ENCODE results near the gene PSMD8. TPM values are rescaled to one million over a fixed set of nuclear protein-coding genes. Genes with fewer than 3 reads are reported as not detected.

PSMD8 gene
- total RNA-seq, 2 experiments from 2014 or later, result 169 to 238 TPM

DNA sequence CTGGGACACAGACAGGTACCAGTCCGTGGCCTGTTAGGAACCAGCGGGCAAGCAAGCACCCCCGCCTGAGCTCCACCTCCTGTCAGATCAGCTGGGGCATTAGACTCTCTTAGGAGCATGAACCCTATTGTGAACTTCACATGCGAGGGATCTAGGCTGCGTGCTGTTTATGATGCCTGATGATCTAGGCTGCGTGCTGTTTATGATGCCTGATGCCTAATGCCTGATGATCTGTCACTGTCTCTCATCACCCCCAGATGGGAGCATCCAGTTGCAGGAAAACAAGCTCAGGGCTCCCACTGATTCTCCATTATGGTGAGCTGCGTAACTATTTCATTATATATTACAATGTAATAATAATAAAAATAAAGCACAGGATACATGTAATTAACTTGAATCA, 48.1 kb downstream of the PSMD8 start:
- no TSS peak for BruUV-seq (replicated peaks)
- CTCF ChIA-PET (ENCODE audit: unreplicated experiment), result no interaction called here

GRCh38 chr19:38424272-38424671, 49.9 kb downstream of the PSMD8 start:
- no peaks in the 10 kb centered on the region for H4K20me1 ChIP-seq (ENCODE audit: insufficient read depth, low read length)
- TF ChIP-seq CTCF (conservative IDR thresholded peaks at IDR 0.05; ENCODE audit: low read length) (no peak), EZH2phosphoT487 (IDR thresholded peaks at IDR 0.05; ENCODE audit: borderline replicate concordance, low read depth, low read length) (no peak)
- H2AFZ ChIP-seq (ENCODE audit: low read length), result no peak overlapping the region
- no peak overlapping the region for H3K4me3 ChIP-seq (ENCODE audit: low read depth, low read length, poor library complexity, severe bottlenecking)
- no peaks in the 10 kb centered on the region for H3K36me3 ChIP-seq (ENCODE audit: insufficient read depth, low read length)
- H3K9me3 ChIP-seq (ENCODE audit: low read length), result no peaks in the 10 kb centered on the region
- intact Hi-C loops (cut with micrococcal nuclease; ENCODE audit: unreplicated experiment), result no loop called here
- H3K4me2 ChIP-seq (ENCODE audit: low read length), result no peak overlapping the region
- no peaks in the 10 kb centered on the region for H3K4me1 ChIP-seq (ENCODE audit: insufficient read depth, low read length, poor library complexity, severe bottlenecking)
- H3K27ac ChIP-seq (ENCODE audit: low read depth, low read length, poor library complexity, severe bottlenecking), result no peak overlapping the region
- no peaks in the 10 kb centered on the region for H3K79me2 ChIP-seq (ENCODE audit: insufficient read depth, low read depth, low read length)
- ChIA-PET POLR2A (interaction anchor here (0.7 kb wide), 2 partner anchors 157 to 282 kb away, joined by 4 read pairs; no protein-coding TSS in a partner anchor), CTCF (ENCODE audit: unreplicated experiment) (no interaction called here)
- BruUV-seq (replicated peaks), result no TSS peak
- H3K9me2 ChIP-seq (ENCODE audit: insufficient read depth, low read length), result no peaks in the 10 kb centered on the region
- DNase-seq (ENCODE audit: low spot score), result no peak

More for the DNA sequence above, 48.1 kb downstream of the PSMD8 start:
- H3K9me3 ChIP-seq (ENCODE audit: low read length), result no peaks in the 10 kb centered on the region
- peaks cover 8% of the 10 kb centered on the region for H3K4me1 ChIP-seq (ENCODE audit: insufficient read depth, low read length, poor library complexity, severe bottlenecking)
- no peak overlapping the region for H3K4me3 ChIP-seq (ENCODE audit: low read depth, low read length, poor library complexity, severe bottlenecking)
- no peaks in the 10 kb centered on the region for H3K79me2 ChIP-seq (ENCODE audit: insufficient read depth, low read depth, low read length)
- no peak for TF ChIP-seq CTCF (conservative IDR thresholded peaks at IDR 0.05; ENCODE audit: low read length)
- no peak for TF ChIP-seq EZH2phosphoT487 (IDR thresholded peaks at IDR 0.05; ENCODE audit: borderline replicate concordance, low read depth, low read length)
- H3K27ac ChIP-seq (ENCODE audit: low read depth, low read length, poor library complexity, severe bottlenecking), result no peak overlapping the region
- H4K20me1 ChIP-seq (ENCODE audit: insufficient read depth, low read length), result no peaks in the 10 kb centered on the region
- no peak overlapping the region for H2AFZ ChIP-seq (ENCODE audit: low read length)
- DNase-seq (ENCODE audit: low spot score), result no peak
- intact Hi-C loops (cut with micrococcal nuclease; ENCODE audit: unreplicated experiment), result no loop called here
- H3K36me3 ChIP-seq (ENCODE audit: insufficient read depth, low read length), result no peaks in the 10 kb centered on the region
- POLR2A ChIA-PET, result no interaction called here
- H3K4me2 ChIP-seq (ENCODE audit: low read length), result no peak overlapping the region
- H3K9me2 ChIP-seq (ENCODE audit: insufficient read depth, low read length), result no peaks in the 10 kb centered on the region

- Histone ChIP-seq H3K9me3 (ENCODE audit: low read length) (no peaks in the 10 kb centered on the region), H4K20me1 (ENCODE audit: insufficient read depth, low read length) (no peaks in the 10 kb centered on the region), H3K27ac (ENCODE audit: low read depth, low read length, poor library complexity, severe bottlenecking) (no peak overlapping the region), H3K4me1 (ENCODE audit: insufficient read depth, low read length, poor library complexity, severe bottlenecking) (no peaks in the 10 kb centered on the region), H3K36me3 (ENCODE audit: insufficient read depth, low read length) (no peaks in the 10 kb centered on the region), H3K79me2 (ENCODE audit: insufficient read depth, low read depth, low read length) (no peaks in the 10 kb centered on the region), H2AFZ (ENCODE audit: low read length) (no peak overlapping the region), H3K4me3 (ENCODE audit: low read depth, low read length, poor library complexity, severe bottlenecking) (no peak overlapping the region), H3K4me2 (ENCODE audit: low read length) (no peak overlapping the region), H3K9me2 (ENCODE audit: insufficient read depth, low read length) (no peaks in the 10 kb centered on the region)
- TF ChIP-seq EZH2phosphoT487 (IDR thresholded peaks at IDR 0.05; ENCODE audit: borderline replicate concordance, low read depth, low read length), result no peak
- no peak for TF ChIP-seq CTCF (conservative IDR thresholded peaks at IDR 0.05; ENCODE audit: low read length)
- POLR2A ChIA-PET, result interaction anchor here (0.6 to 0.7 kb wide), 3 partner anchors 135 to 283 kb away, joined by 3 to 4 read pairs (median 4); no protein-coding TSS in a partner anchor
- no peak for DNase-seq (ENCODE audit: low spot score)
- intact Hi-C loops (cut with micrococcal nuclease; ENCODE audit: unreplicated experiment), result no loop called here
- no TSS peak for BruUV-seq (replicated peaks)
- CTCF ChIA-PET (ENCODE audit: unreplicated experiment), result interaction anchor here (0.6 kb wide), 1 partner anchor 222 kb away, joined by 3 read pairs; the partner anchor contains the start of gene ACTN4
Observed at GRCh38 chr19:38425222-38425809, 50.9 kb downstream of the PSMD8 start.
